ENCODE data around the gene DNAJC2. TPM values are rescaled to one million over a fixed set of nuclear protein-coding genes. Genes with fewer than 3 reads are reported as not detected.

Gene DNAJC2
- total and polyA plus RNA-seq, 2 donors (not counting 1 experiment from before 2014, with no cell fraction given) = 15.0 to 24.4 TPM

DNA sequence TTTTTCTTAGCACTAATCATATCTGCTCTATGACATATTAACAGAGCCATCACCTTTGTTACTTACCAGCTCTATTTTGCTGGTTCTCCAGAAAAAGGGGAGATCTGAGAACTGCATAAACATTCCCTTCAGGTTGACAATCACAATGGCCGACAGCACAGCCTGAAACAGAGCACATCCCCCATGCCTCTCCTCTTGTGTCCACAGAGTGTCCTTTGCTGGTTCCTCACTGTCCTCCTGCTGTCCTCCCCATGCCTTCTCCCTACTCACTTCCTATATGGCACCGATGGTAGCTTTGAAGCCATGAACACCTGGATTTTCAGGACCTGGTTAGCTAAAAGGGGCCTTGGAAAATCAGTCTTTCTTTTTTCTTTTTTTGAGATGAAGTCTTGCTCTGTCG is 44.7 kb upstream of the DNAJC2 start:
- TF ChIP-seq EZH2 (IDR thresholded peaks at IDR 0.05; ENCODE audit: low read length, missing control alignments) = no peak
- TF ChIP-seq, protein P1, sequence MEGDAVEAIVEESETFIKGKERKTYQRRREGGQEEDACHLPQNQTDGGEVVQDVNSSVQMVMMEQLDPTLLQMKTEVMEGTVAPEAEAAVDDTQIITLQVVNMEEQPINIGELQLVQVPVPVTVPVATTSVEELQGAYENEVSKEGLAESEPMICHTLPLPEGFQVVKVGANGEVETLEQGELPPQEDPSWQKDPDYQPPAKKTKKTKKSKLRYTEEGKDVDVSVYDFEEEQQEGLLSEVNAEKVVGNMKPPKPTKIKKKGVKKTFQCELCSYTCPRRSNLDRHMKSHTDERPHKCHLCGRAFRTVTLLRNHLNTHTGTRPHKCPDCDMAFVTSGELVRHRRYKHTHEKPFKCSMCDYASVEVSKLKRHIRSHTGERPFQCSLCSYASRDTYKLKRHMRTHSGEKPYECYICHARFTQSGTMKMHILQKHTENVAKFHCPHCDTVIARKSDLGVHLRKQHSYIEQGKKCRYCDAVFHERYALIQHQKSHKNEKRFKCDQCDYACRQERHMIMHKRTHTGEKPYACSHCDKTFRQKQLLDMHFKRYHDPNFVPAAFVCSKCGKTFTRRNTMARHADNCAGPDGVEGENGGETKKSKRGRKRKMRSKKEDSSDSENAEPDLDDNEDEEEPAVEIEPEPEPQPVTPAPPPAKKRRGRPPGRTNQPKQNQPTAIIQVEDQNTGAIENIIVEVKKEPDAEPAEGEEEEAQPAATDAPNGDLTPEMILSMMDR (conservative IDR thresholded peaks at IDR 0.05 in 1 of 2, IDR thresholded peaks at IDR 0.05 in 1 of 2; ENCODE audit: low read depth in 1 of 2, low read length in 2 of 2) = no peak
- H2AFZ ChIP-seq (ENCODE audit: low read length) = no peak overlapping the region

DNA sequence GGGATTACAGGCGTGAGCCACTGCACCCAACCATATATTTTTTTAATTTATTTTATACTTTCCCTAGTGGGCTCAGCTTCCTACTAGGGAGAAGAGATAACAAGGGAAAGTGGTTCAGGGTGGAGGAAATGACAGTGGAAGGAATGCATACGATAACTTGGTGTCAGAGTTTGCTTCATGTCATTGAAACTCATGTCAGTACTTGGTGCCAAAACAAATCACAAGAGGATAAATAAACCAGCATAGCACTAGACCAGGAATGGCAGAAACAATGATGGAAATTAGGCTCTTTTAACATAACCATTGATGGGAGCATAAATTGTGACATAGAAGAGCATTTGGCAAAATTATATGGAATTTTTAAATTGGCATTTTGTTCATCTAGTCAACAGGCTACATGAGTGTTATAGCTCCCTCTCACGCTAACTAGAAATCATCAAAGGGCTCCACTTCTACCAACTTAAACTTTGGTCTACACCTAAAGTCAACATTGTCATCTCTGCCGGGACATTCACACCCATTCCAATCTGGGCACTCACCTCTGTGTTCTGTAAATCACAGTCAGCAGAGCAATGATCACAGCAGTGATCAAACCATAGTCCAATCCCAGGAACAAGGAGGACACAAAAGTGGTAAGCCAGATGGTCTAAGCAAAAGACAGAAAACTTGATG is 44.0 kb upstream of the DNAJC2 start:
- DNase-seq (ENCODE audit: low read depth in 2 of 2) = no peak
- Histone ChIP-seq H3K36me3 (ENCODE audit: control insufficient read depth, insufficient read depth, low read length) (no peaks in the 10 kb centered on the region), H3K79me2 (ENCODE audit: control insufficient read depth, insufficient read depth, low read length) (no peaks in the 10 kb centered on the region), H3K27me3 (ENCODE audit: control insufficient read depth, insufficient read depth, low read length) (no peaks in the 10 kb centered on the region), H3K9me3 (ENCODE audit: control insufficient read depth, insufficient read depth, low read depth, low read length) (no peaks in the 10 kb centered on the region), H4K20me1 (ENCODE audit: control insufficient read depth, extremely low read depth, insufficient read depth, low read length) (no peaks in the 10 kb centered on the region), H2AFZ (ENCODE audit: low read length) (no peak overlapping the region), H3K4me2 (ENCODE audit: extremely low read depth, insufficient read depth, low read length) (no peak overlapping the region), H3K27ac (ENCODE audit: insufficient read depth, low read length) (no peak overlapping the region), H3K9ac (ENCODE audit: insufficient read depth, low read length) (no peak overlapping the region), H3K4me3 (replicated peaks in 1 of 4; ENCODE audit: control extremely low read depth in 1 of 4, insufficient read depth in 1 of 4, low read depth in 3 of 4, low read length in 4 of 4) (no peak overlapping the region), H3K4me1 (ENCODE audit: control insufficient read depth, extremely low read depth, insufficient read depth, low read length) (no peaks in the 10 kb centered on the region)
- TF ChIP-seq EZH2 (IDR thresholded peaks at IDR 0.05; ENCODE audit: low read length, missing control alignments) = no peak
- TF ChIP-seq, protein P1 (conservative IDR thresholded peaks at IDR 0.05 in 1 of 2, IDR thresholded peaks at IDR 0.05 in 1 of 2; ENCODE audit: low read depth in 1 of 2, low read length in 2 of 2) = no peak

More for the DNA sequence above, 44.7 kb upstream of the DNAJC2 start:
- no peak overlapping the region for H3K4me3 ChIP-seq (replicated peaks in 1 of 4; ENCODE audit: control extremely low read depth in 1 of 4, insufficient read depth in 1 of 4, low read depth in 3 of 4, low read length in 4 of 4)
- no peaks in the 10 kb centered on the region for H3K4me1 ChIP-seq (ENCODE audit: control insufficient read depth, extremely low read depth, insufficient read depth, low read length)
- no peaks in the 10 kb centered on the region for H3K79me2 ChIP-seq (ENCODE audit: control insufficient read depth, insufficient read depth, low read length)
- no peak for DNase-seq (ENCODE audit: low read depth in 2 of 2)
- H4K20me1 ChIP-seq (ENCODE audit: control insufficient read depth, extremely low read depth, insufficient read depth, low read length) = no peaks in the 10 kb centered on the region
- H3K27me3 ChIP-seq (ENCODE audit: control insufficient read depth, insufficient read depth, low read length) = no peaks in the 10 kb centered on the region
- no peak overlapping the region for H3K9ac ChIP-seq (ENCODE audit: insufficient read depth, low read length)
- no peak overlapping the region for H3K27ac ChIP-seq (ENCODE audit: insufficient read depth, low read length)
- H3K36me3 ChIP-seq (ENCODE audit: control insufficient read depth, insufficient read depth, low read length) = no peaks in the 10 kb centered on the region
- no peak overlapping the region for H3K4me2 ChIP-seq (ENCODE audit: extremely low read depth, insufficient read depth, low read length)
- H3K9me3 ChIP-seq (ENCODE audit: control insufficient read depth, insufficient read depth, low read depth, low read length) = no peaks in the 10 kb centered on the region

DNA sequence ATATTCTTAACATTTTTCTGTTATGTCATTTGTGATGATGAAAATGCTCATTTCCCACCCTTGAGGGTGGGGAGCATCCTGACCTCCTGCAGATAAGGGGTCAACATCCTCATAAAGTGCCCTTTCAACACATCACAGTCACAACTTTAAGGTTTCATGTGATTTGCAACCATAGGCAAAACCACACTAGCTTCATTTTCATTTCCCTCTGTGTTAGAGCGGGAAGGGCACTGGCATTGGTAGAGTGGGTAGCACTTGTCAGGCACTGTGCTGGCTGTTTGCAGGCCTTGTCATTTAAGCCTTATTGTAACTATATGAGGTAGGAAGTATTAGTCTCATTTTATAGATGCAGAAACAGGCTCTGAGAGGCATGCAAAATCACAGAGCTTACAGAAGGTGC is 42.7 kb upstream of the DNAJC2 start:
- Histone ChIP-seq H3K9ac (ENCODE audit: insufficient read depth, low read length) (no peak overlapping the region), H3K9me3 (ENCODE audit: control insufficient read depth, insufficient read depth, low read depth, low read length) (no peaks in the 10 kb centered on the region), H3K4me1 (ENCODE audit: control insufficient read depth, extremely low read depth, insufficient read depth, low read length) (no peaks in the 10 kb centered on the region), H4K20me1 (ENCODE audit: control insufficient read depth, extremely low read depth, insufficient read depth, low read length) (no peaks in the 10 kb centered on the region), H3K79me2 (ENCODE audit: control insufficient read depth, insufficient read depth, low read length) (no peaks in the 10 kb centered on the region), H3K4me3 (replicated peaks in 1 of 4; ENCODE audit: control extremely low read depth in 1 of 4, insufficient read depth in 1 of 4, low read depth in 3 of 4, low read length in 4 of 4) (no peak overlapping the region), H3K36me3 (ENCODE audit: control insufficient read depth, insufficient read depth, low read length) (no peaks in the 10 kb centered on the region), H3K27ac (ENCODE audit: insufficient read depth, low read length) (no peak overlapping the region), H2AFZ (ENCODE audit: low read length) (no peak overlapping the region), H3K4me2 (ENCODE audit: extremely low read depth, insufficient read depth, low read length) (no peak overlapping the region), H3K27me3 (ENCODE audit: control insufficient read depth, insufficient read depth, low read length) (no peaks in the 10 kb centered on the region)
- no peak for DNase-seq (ENCODE audit: low read depth in 2 of 2)
- TF ChIP-seq, protein P1 (conservative IDR thresholded peaks at IDR 0.05 in 1 of 2, IDR thresholded peaks at IDR 0.05 in 1 of 2; ENCODE audit: low read depth in 1 of 2, low read length in 2 of 2) = no peak
- TF ChIP-seq EZH2 (IDR thresholded peaks at IDR 0.05; ENCODE audit: low read length, missing control alignments) = no peak

Data from fibroblast of lung (primary cell).